Measurements from ENCODE around the gene ROR1.

ROR1 gene

DNA sequence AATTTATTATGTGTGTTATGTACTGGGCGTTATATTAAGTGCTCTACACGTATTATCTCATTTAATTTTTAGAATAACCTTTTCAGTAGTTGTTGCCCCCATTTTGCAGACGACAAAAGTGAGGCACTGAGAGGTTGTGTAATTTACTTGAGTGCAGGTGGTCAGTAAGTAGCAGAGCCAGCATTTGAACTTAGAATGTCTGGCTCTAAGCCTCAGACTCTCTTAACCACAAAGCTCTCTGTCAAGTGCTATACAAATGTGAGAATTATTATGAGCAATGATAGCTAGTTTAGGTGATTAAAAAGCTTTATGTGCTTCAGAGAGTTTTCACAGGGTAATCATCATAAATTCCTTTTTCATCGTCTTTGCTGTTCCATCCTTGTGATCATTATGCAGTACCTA is 333.3 kb downstream of the ROR1 start:
- Histone ChIP-seq H3K23ac (ENCODE audit: low read length in 2 of 2) (no peak overlapping the region), H2AK5ac (ENCODE audit: low read length, severe bottlenecking) (no peak overlapping the region), H2BK120ac (ENCODE audit: low read depth, low read length) (no peak overlapping the region), H3K27me3 (ENCODE audit: control insufficient read depth in 1 of 2, insufficient read depth in 1 of 2, low read length in 2 of 2) (no peaks in the 10 kb centered on the region), H2BK12ac (ENCODE audit: low read length in 2 of 2) (no peak overlapping the region), H3K36me3 (ENCODE audit: control insufficient read depth in 1 of 2, insufficient read depth in 2 of 2, low read depth in 1 of 2, low read length in 2 of 2) (no peaks in the 10 kb centered on the region), H3K4me1 (ENCODE audit: control insufficient read depth, insufficient read depth, low read depth, low read length) (peaks cover 2% of the 10 kb centered on the region), H3K4ac (ENCODE audit: low read depth in 1 of 2, low read length in 2 of 2) (no peak overlapping the region), H2BK15ac (ENCODE audit: low read depth, poor library complexity, severe bottlenecking) (no peak overlapping the region), H2BK5ac (ENCODE audit: low read depth, low read length, poor library complexity, severe bottlenecking) (no peak overlapping the region), H3K9ac (ENCODE audit: low read length) (no peak overlapping the region), H3K79me1 (replicated peaks; ENCODE audit: low read length, poor library complexity, severe bottlenecking) (no peaks in the 10 kb centered on the region), H3K4me3 (ENCODE audit: insufficient read depth in 1 of 2, low read depth in 1 of 2, low read length in 2 of 2) (no peak overlapping the region), H3K9me3 (ENCODE audit: control insufficient read depth, low read length) (no peaks in the 10 kb centered on the region), H2AFZ (ENCODE audit: low read depth, low read length) (no peak overlapping the region), H4K8ac (ENCODE audit: low read length) (no peak overlapping the region), H3K27ac (ENCODE audit: low read length, poor library complexity, severe bottlenecking) (no peak overlapping the region), H3K14ac (ENCODE audit: low read length in 2 of 2) (no peak overlapping the region), H3K4me2 (ENCODE audit: low read length, poor library complexity, severe bottlenecking) (no peak overlapping the region), H4K91ac (ENCODE audit: low read length) (no peak overlapping the region), H3K18ac (ENCODE audit: low read depth in 1 of 2, low read length in 2 of 2) (no peak overlapping the region)
- WGBS: 90% methylated on average over 1 of the region's 4 CpGs
- DNase-seq: no peak

DNA sequence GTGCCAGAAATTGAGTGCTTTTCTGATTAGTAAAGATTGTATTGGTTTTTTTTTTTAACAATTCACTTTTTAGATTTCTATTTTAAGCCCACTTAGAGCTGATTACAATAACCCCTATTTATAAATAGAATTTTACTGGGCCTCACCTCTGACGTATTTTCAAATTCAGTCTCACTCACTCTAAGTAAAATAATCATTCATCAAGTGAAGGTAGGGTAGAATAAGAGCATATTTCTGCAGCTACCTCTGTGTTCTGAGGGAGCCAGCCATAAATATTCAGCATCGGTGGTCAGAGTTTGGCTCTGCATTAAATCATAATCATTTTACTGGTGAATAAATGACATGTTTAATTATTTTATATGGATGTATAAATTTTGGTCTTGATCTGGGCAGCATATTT is 333.8 kb downstream of the ROR1 start:
- Histone ChIP-seq H3K9me3 (ENCODE audit: control insufficient read depth, low read length) (no peaks in the 10 kb centered on the region), H3K14ac (ENCODE audit: low read length in 2 of 2) (no peak overlapping the region), H3K4ac (ENCODE audit: low read depth in 1 of 2, low read length in 2 of 2) (no peak overlapping the region), H2BK12ac (ENCODE audit: low read length in 2 of 2) (no peak overlapping the region), H3K4me1 (ENCODE audit: control insufficient read depth, insufficient read depth, low read depth, low read length) (peaks cover 2% of the 10 kb centered on the region), H4K8ac (ENCODE audit: low read length) (no peak overlapping the region), H3K23ac (ENCODE audit: low read length in 2 of 2) (no peak overlapping the region), H2BK15ac (ENCODE audit: low read depth, poor library complexity, severe bottlenecking) (no peak overlapping the region), H3K79me1 (replicated peaks; ENCODE audit: low read length, poor library complexity, severe bottlenecking) (no peaks in the 10 kb centered on the region), H3K18ac (ENCODE audit: low read depth in 1 of 2, low read length in 2 of 2) (no peak overlapping the region), H3K27me3 (ENCODE audit: control insufficient read depth in 1 of 2, insufficient read depth in 1 of 2, low read length in 2 of 2) (no peaks in the 10 kb centered on the region), H2BK5ac (ENCODE audit: low read depth, low read length, poor library complexity, severe bottlenecking) (no peak overlapping the region), H2AFZ (ENCODE audit: low read depth, low read length) (no peak overlapping the region), H3K4me2 (ENCODE audit: low read length, poor library complexity, severe bottlenecking) (no peak overlapping the region), H4K91ac (ENCODE audit: low read length) (no peak overlapping the region), H2BK120ac (ENCODE audit: low read depth, low read length) (no peak overlapping the region), H3K9ac (ENCODE audit: low read length) (no peak overlapping the region), H3K27ac (ENCODE audit: low read length, poor library complexity, severe bottlenecking) (no peak overlapping the region), H3K4me3 (ENCODE audit: insufficient read depth in 1 of 2, low read depth in 1 of 2, low read length in 2 of 2) (no peak overlapping the region), H3K36me3 (ENCODE audit: control insufficient read depth in 1 of 2, insufficient read depth in 2 of 2, low read depth in 1 of 2, low read length in 2 of 2) (no peaks in the 10 kb centered on the region), H2AK5ac (ENCODE audit: low read length, severe bottlenecking) (no peak overlapping the region)
- DNase-seq: no peak
- WGBS: 80% methylated on average over 1 of the region's 2 CpGs

DNA sequence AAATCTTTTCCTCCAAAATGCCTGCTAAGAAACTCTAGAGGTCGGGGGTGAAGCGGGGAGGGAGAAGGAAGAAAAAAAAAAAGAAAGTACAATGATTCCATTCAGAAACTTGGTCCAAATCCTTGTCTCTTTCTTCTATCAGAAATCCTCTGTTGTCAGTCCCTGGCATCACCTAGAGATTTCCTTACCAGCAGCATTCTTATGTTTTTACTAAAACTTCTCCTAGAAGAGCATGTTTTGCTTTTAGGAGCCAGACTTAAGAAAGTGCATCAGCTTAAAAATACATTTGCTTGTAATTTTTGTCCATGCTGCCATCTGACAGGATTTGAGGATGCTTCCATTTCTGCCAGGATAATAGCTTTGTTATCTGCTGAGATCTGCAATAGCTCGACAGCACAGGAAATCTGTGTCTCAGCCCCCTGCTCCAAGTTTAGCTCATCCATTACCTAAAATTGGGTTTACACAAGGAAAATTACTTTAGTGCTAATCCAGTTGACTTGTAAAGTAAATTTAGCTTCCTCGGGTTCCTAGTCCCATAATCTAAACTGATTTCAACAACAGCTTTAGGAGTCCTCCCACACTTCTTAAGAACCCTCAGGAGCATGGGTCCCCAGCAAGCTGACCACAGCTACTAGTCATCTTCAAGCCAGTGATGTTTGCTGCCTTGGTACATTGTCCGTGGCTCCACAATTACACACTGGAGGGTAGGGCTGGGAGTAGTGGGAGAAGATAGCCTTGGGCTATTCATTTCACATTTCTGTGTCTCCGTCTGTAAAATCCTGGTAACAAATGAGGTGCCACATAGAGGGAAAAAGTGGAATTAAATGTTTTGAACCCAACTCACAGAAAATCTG is 337.3 kb downstream of the ROR1 start:
- Histone ChIP-seq H3K9ac (ENCODE audit: low read length) (no peak overlapping the region), H2AFZ (ENCODE audit: low read depth, low read length) (no peak overlapping the region), H3K4ac (ENCODE audit: low read depth in 1 of 2, low read length in 2 of 2) (no peak overlapping the region), H3K4me3 (ENCODE audit: insufficient read depth in 1 of 2, low read depth in 1 of 2, low read length in 2 of 2) (no peak overlapping the region), H3K4me2 (ENCODE audit: low read length, poor library complexity, severe bottlenecking) (no peak overlapping the region), H2BK5ac (ENCODE audit: low read depth, low read length, poor library complexity, severe bottlenecking) (no peak overlapping the region), H3K4me1 (ENCODE audit: control insufficient read depth, insufficient read depth, low read depth, low read length) (peaks cover 2% of the 10 kb centered on the region), H2BK120ac (ENCODE audit: low read depth, low read length) (no peak overlapping the region), H3K79me1 (replicated peaks; ENCODE audit: low read length, poor library complexity, severe bottlenecking) (no peaks in the 10 kb centered on the region), H2AK5ac (ENCODE audit: low read length, severe bottlenecking) (no peak overlapping the region), H2BK12ac (ENCODE audit: low read length in 2 of 2) (peak overlapping the region in 1 of 2 experiments; percentile 26), H3K36me3 (ENCODE audit: control insufficient read depth in 1 of 2, insufficient read depth in 2 of 2, low read depth in 1 of 2, low read length in 2 of 2) (no peaks in the 10 kb centered on the region), H3K23ac (ENCODE audit: low read length in 2 of 2) (no peak overlapping the region), H3K9me3 (ENCODE audit: control insufficient read depth, low read length) (no peaks in the 10 kb centered on the region), H4K8ac (ENCODE audit: low read length) (no peak overlapping the region), H3K18ac (ENCODE audit: low read depth in 1 of 2, low read length in 2 of 2) (peak overlapping the region in 1 of 2 experiments; percentile 67), H2BK15ac (ENCODE audit: low read depth, poor library complexity, severe bottlenecking) (no peak overlapping the region), H3K27me3 (ENCODE audit: control insufficient read depth in 1 of 2, insufficient read depth in 1 of 2, low read length in 2 of 2) (no peaks in the 10 kb centered on the region), H3K14ac (ENCODE audit: low read length in 2 of 2) (no peak overlapping the region), H4K91ac (ENCODE audit: low read length) (no peak overlapping the region), H3K27ac (ENCODE audit: low read length, poor library complexity, severe bottlenecking) (no peak overlapping the region)
- DNase-seq: peak; percentile 43
- 53% methylated on average over 5 of the region's 6 CpGs for WGBS

DNA sequence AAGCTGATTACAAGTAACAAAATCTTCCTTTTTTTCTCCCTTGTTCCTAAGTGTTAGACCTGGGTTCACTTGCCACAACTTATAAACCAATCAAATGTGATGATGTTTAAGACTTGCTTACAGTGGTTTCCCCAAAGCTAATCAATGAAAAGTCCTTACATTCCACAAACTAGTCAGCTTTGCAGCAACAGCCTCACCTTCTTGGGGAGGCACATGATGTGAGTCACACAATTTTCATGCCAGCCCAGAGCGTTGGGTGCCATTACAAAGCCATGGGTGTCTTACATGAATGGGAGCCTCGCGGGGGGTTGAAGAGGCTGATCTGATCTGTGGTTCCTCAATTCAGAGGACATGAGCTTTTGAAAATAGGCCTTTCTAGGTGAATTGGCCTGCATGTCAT is 338.0 kb downstream of the ROR1 start:
- 74% methylated on average over 3 of the region's 3 CpGs for WGBS

More for the DNA sequence above, 338.0 kb downstream of the ROR1 start:
- no peak overlapping the region for H3K18ac ChIP-seq (ENCODE audit: low read depth in 1 of 2, low read length in 2 of 2)
- H4K8ac ChIP-seq (ENCODE audit: low read length): no peak overlapping the region
- no peak overlapping the region for H3K27ac ChIP-seq (ENCODE audit: low read length, poor library complexity, severe bottlenecking)
- H2AK5ac ChIP-seq (ENCODE audit: low read length, severe bottlenecking): no peak overlapping the region
- H2BK120ac ChIP-seq (ENCODE audit: low read depth, low read length): no peak overlapping the region
- H3K9me3 ChIP-seq (ENCODE audit: control insufficient read depth, low read length): no peaks in the 10 kb centered on the region
- H2BK15ac ChIP-seq (ENCODE audit: low read depth, poor library complexity, severe bottlenecking): no peak overlapping the region
- H2BK5ac ChIP-seq (ENCODE audit: low read depth, low read length, poor library complexity, severe bottlenecking): no peak overlapping the region
- H3K4ac ChIP-seq (ENCODE audit: low read depth in 1 of 2, low read length in 2 of 2): no peak overlapping the region
- no peak overlapping the region for H3K14ac ChIP-seq (ENCODE audit: low read length in 2 of 2)
- H3K4me3 ChIP-seq (ENCODE audit: insufficient read depth in 1 of 2, low read depth in 1 of 2, low read length in 2 of 2): no peak overlapping the region
- H3K27me3 ChIP-seq (ENCODE audit: control insufficient read depth in 1 of 2, insufficient read depth in 1 of 2, low read length in 2 of 2): no peaks in the 10 kb centered on the region
- peak overlapping the region in 1 of 2 experiments; percentile 25 for H2BK12ac ChIP-seq (ENCODE audit: low read length in 2 of 2)
- peaks cover 2% of the 10 kb centered on the region for H3K4me1 ChIP-seq (ENCODE audit: control insufficient read depth, insufficient read depth, low read depth, low read length)
- no peak overlapping the region for H3K4me2 ChIP-seq (ENCODE audit: low read length, poor library complexity, severe bottlenecking)
- H3K9ac ChIP-seq (ENCODE audit: low read length): no peak overlapping the region
- H3K79me1 ChIP-seq (replicated peaks; ENCODE audit: low read length, poor library complexity, severe bottlenecking): no peaks in the 10 kb centered on the region
- H2AFZ ChIP-seq (ENCODE audit: low read depth, low read length): no peak overlapping the region
- peak; percentile 33 for DNase-seq
- H4K91ac ChIP-seq (ENCODE audit: low read length): no peak overlapping the region
- no peaks in the 10 kb centered on the region for H3K36me3 ChIP-seq (ENCODE audit: control insufficient read depth in 1 of 2, insufficient read depth in 2 of 2, low read depth in 1 of 2, low read length in 2 of 2)
- H3K23ac ChIP-seq (ENCODE audit: low read length in 2 of 2): no peak overlapping the region
